PFSK-1 (cell line): ENCODE data around the gene FYB2.

Experiments used
- POLR2AphosphoS5 ChIP-seq: IDR thresholded peaks from 2 replicates; pipeline ENCODE4 v1.6.1; 2012; ENCODE audit warnings: low read depth, mild to moderate bottlenecking, control low read depth, low read length, moderate library complexity
- TAF1 ChIP-seq: IDR thresholded peaks from 2 replicates; pipeline ENCODE4 v1.6.1; 2012; ENCODE audit warnings: low read length, control low read depth, borderline replicate concordance; ENCODE audit not compliant: insufficient read depth

GRCh38 chr1:56827711-56828110, 8.5 kb upstream of the FYB2 start:
- TF ChIP-seq POLR2AphosphoS5 = no peak
- TF ChIP-seq TAF1 = no peak
